K562 (cell line): ENCODE data around the gene SBF1.

ENCODE experiments used
- BHLHE40 ChIP-seq: IDR thresholded peaks from 2 replicates; pipeline ENCODE4 v1.6.1; 2011; ENCODE audit warnings: low read length, improper control_type of control experiment
- CHD2 ChIP-seq: IDR thresholded peaks from 2 replicates; pipeline ENCODE4 v1.6.1; 2011; ENCODE audit warnings: low read depth, low read length
- CTCF ChIP-seq, 3 experiments: IDR thresholded peaks in 2 of 3; conservative IDR thresholded peaks in 1 of 3; 2 replicates each; pipeline ENCODE4 v1.5.1; 2011 to 2012; ENCODE audit warnings: low read length in 3 of 3, mild to moderate bottlenecking in 3 of 3, control low read depth in 2 of 3, improper control_type of control experiment in 1 of 3, inconsistent platforms in 1 of 3, low read depth in 1 of 3, mixed read lengths in 1 of 3, moderate library complexity in 1 of 3; ENCODE audit not compliant: insufficient read depth in 2 of 3
- EZH2 ChIP-seq: IDR thresholded peaks from 2 replicates; pipeline ENCODE4 v1.6.1; 2012; ENCODE audit warnings: low read depth, mild to moderate bottlenecking, inconsistent platforms, low read length, borderline replicate concordance
- ILF3 ChIP-seq: fragments of 450-650 bp; IDR thresholded peaks from 2 replicates; pipeline ENCODE4 v1.6.1; 2018; ENCODE audit warnings: antibody characterized with exemption, mild to moderate bottlenecking, moderate library complexity, borderline replicate concordance
- KLF13 ChIP-seq: fragments of 450-650 bp; IDR thresholded peaks from 2 replicates; pipeline ENCODE4 v1.6.1; 2016; ENCODE audit warnings: missing genetic modification characterization, low read depth, mild to moderate bottlenecking, missing compliant biosample characterization, moderate library complexity, borderline replicate concordance
- MEF2D ChIP-seq: conservative IDR thresholded peaks from 2 replicates; pipeline ENCODE4 v1.6.1; 2016; ENCODE audit warnings: low read depth, missing genetic modification characterization, missing compliant biosample characterization
- MXD1 ChIP-seq: fragments of 250-450 bp; sonication (Bioruptor Pico); IDR thresholded peaks from 2 replicates; pipeline ENCODE4 v1.8.0; 2021; ENCODE audit warnings: borderline replicate concordance, mild to moderate bottlenecking, moderate library complexity; ENCODE audit not compliant: poor library complexity, severe bottlenecking
- NR4A1 ChIP-seq, 2 experiments: fragments of 250-450 bp in 1 of 2; fragments of 450-650 bp in 1 of 2; sonication (Bioruptor Pico) in 1 of 2; IDR thresholded peaks; 2 replicates each; pipeline versions ENCODE4 v1.4.0 to v1.6.1; 2016 to 2020; ENCODE audit warnings: mild to moderate bottlenecking in 2 of 2, missing compliant biosample characterization in 1 of 2, missing genetic modification characterization in 1 of 2, moderate library complexity in 1 of 2
- PHF8 ChIP-seq: fragments of 200-600 bp; sonication (generic); IDR thresholded peaks from 2 replicates; pipeline ENCODE4 v1.6.1; 2012; ENCODE audit warnings: mixed run types, mild to moderate bottlenecking, inconsistent platforms, low read length, moderate library complexity, borderline replicate concordance
- RAD51 ChIP-seq: fragments of 450-650 bp; IDR thresholded peaks from 2 replicates; pipeline ENCODE4 v1.7.1; 2016; ENCODE audit warnings: low read depth, mild to moderate bottlenecking, borderline replicate concordance
- RCOR1 ChIP-seq, 2 experiments: IDR thresholded peaks; 2 replicates each; pipeline ENCODE4 v1.6.1; 2012; ENCODE audit warnings: low read depth in 2 of 2, low read length in 2 of 2, borderline replicate concordance in 1 of 2, improper control_type of control experiment in 1 of 2
- SMARCC2 ChIP-seq: fragments of 450-650 bp; IDR thresholded peaks from 2 replicates; pipeline ENCODE4 v1.6.1; 2017; ENCODE audit warnings: antibody characterized with exemption, moderate library complexity, mild to moderate bottlenecking, low read depth
- STAT6 ChIP-seq: sonication (generic); formaldehyde crosslinking; IDR thresholded peaks from 2 replicates; pipeline ENCODE4 v1.8.1; 2023; ENCODE audit warnings: mild to moderate bottlenecking, missing genetic modification reagents

- TF ChIP-seq RCOR1 (IDR thresholded peaks at IDR 0.05; ENCODE audit: borderline replicate concordance in 1 of 2, low read depth in 2 of 2, low read length in 2 of 2) (no peak), EZH2 (no peak), MEF2D (no peak), RAD51 (no peak), SMARCC2 (no peak), STAT6 (CRISPR knock-in tag) (no peak), ILF3 (no peak), CTCF (IDR thresholded peaks at IDR 0.05 in 2 of 3, conservative IDR thresholded peaks at IDR 0.05 in 1 of 3; ENCODE audit: insufficient read depth in 2 of 3, low read depth in 1 of 3, low read length in 3 of 3) (no peak), BHLHE40 (no peak), PHF8 (no peak), MXD1 (no peak), KLF13 (no peak), CHD2 (no peak), NR4A1 (CRISPR knock-in tag; IDR thresholded peaks at IDR 0.05) (no peak), NR4A1 (tag; IDR thresholded peaks at IDR 0.05) (no peak)
Measured at GRCh38 chr22:50445880-50446707, 28.7 kb downstream of the SBF1 start.
